Skin epidermis (tissue), 12 donors: ENCODE measurements around the gene PPARA.

Experiments
- H3K27ac ChIP-seq, 21 experiments: fragments of 200-600 bp; sonication (generic) in 11 of 21; one replicate each; pipeline ENCODE4 v1.5.0; 2020; ENCODE audit warnings: mild to moderate bottlenecking in 3 of 21, inconsistent platforms in 2 of 21, moderate library complexity in 2 of 21
- H3K4me3 ChIP-seq, 7 experiments: fragments of 200-600 bp; sonication (generic) in 2 of 7; one replicate each; pipeline ENCODE4 v1.5.0; 2020; ENCODE audit warnings: inconsistent platforms in 2 of 7, mild to moderate bottlenecking in 2 of 7, moderate library complexity in 1 of 7

PPARA gene

GRCh38 chr22:46113110-46113909 is 37.0 kb upstream of the PPARA start:
- H3K27ac ChIP-seq = peak overlapping the region in 14 of 21 experiments; percentile 9 to 84 (median 60)
- H3K4me3 ChIP-seq = no peak overlapping the region

- Histone ChIP-seq H3K4me3 (no peak overlapping the region), H3K27ac (peak overlapping the region in 16 of 21 experiments; percentile 13 to 84 (median 60))
Observed at GRCh38 chr22:46113910-46114517, 36.3 kb upstream of the PPARA start.

- H3K27ac ChIP-seq = peak overlapping the region in 16 of 21 experiments; percentile 2 to 84 (median 55)
- H3K4me3 ChIP-seq = no peak overlapping the region
Observed at GRCh38 chr22:46114518-46115387, 35.6 kb upstream of the PPARA start.

GRCh38 chr22:46115388-46115678 is 35.0 kb upstream of the PPARA start:
- H3K4me3 ChIP-seq = no peak overlapping the region
- H3K27ac ChIP-seq = peak overlapping the region in 15 of 21 experiments; percentile 0 to 84 (median 61)

GRCh38 chr22:46115755-46116490 is 34.4 kb upstream of the PPARA start:
- Histone ChIP-seq H3K27ac (peak overlapping the region in 19 of 21 experiments; percentile 0 to 84 (median 61)), H3K4me3 (no peak overlapping the region)

- H3K4me3 ChIP-seq = no peak overlapping the region
Observed at GRCh38 chr22:46116491-46116958, 33.8 kb upstream of the PPARA start.

GRCh38 chr22:46117206-46118199 is 32.8 kb upstream of the PPARA start:
- Histone ChIP-seq H3K27ac (peak overlapping the region in 12 of 21 experiments; percentile 1 to 84 (median 58)), H3K4me3 (no peak overlapping the region)

More at GRCh38 chr22:46116491-46116958, 33.8 kb upstream of the PPARA start:
- peak overlapping the region in 17 of 21 experiments; percentile 14 to 84 (median 61) for H3K27ac ChIP-seq

GRCh38 chr22:46119093-46119728 is 31.1 kb upstream of the PPARA start:
- Histone ChIP-seq H3K4me3 (no peak overlapping the region), H3K27ac (peak overlapping the region in 13 of 21 experiments; percentile 1 to 55 (median 20))

GRCh38 chr22:46119729-46120419 is 30.5 kb upstream of the PPARA start:
- no peak overlapping the region for H3K4me3 ChIP-seq
- peak overlapping the region in 14 of 21 experiments; percentile 1 to 58 (median 34) for H3K27ac ChIP-seq

GRCh38 chr22:46120420-46120737 is 29.9 kb upstream of the PPARA start:
- peak overlapping the region in 7 of 21 experiments; percentile 7 to 58 (median 51) for H3K27ac ChIP-seq
- no peak overlapping the region for H3K4me3 ChIP-seq

- no peak overlapping the region for H3K27ac ChIP-seq
- H3K4me3 ChIP-seq = no peak overlapping the region
Observed at GRCh38 chr22:46121079-46121478, 29.2 kb upstream of the PPARA start.

- Histone ChIP-seq H3K4me3 (no peak overlapping the region), H3K27ac (no peak overlapping the region)
Observed at GRCh38 chr22:46121523-46122287, 28.6 kb upstream of the PPARA start.

GRCh38 chr22:46122511-46122971 is 27.8 kb upstream of the PPARA start:
- H3K4me3 ChIP-seq = no peak overlapping the region
- no peak overlapping the region for H3K27ac ChIP-seq

- Histone ChIP-seq H3K4me3 (no peak overlapping the region), H3K27ac (no peak overlapping the region)
Observed at GRCh38 chr22:46122980-46123693, 27.2 kb upstream of the PPARA start.

- H3K27ac ChIP-seq = no peak overlapping the region
- no peak overlapping the region for H3K4me3 ChIP-seq
Observed at GRCh38 chr22:46123694-46124382, 26.5 kb upstream of the PPARA start.
